ENCODE results near the gene HSD11B1L.

The HSD11B1L gene

DNA sequence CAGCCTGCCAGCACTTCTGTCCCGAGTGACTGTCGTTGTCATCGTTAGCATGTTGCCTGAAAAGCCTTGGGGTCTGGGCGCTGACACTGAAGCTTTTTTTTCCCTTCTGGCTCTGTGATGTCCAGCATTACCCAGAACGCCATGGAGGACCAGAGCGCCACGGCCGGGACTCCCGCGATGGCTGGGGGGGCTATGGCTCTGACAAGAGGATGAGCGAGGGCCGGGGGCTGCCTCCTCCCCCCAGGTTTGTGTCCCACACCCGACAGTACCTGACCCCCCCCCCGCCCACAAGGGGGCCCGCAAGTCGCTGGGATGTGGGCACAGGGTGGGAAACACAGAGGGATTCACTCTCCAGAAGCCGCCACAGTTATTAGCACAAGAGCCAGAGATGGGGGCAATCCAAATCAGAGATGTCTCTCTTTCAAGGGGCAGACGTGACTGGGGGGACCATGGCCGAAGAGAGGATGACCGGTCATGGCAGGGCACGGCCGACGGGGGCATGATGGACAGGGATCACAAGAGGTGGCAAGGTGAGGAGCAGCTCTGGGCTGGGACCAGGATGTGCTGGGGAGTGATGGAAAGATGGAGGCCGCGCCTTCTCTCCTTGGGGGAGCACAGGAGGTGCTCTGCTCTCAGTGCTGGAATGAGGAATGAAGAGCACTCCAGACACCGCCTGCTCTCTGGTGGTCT is 13.8 kb upstream of the HSD11B1L start:
- DNase-seq (ENCODE audit: insufficient read length, low spot score), result no peak
- no peak for FAIRE-seq

DNA sequence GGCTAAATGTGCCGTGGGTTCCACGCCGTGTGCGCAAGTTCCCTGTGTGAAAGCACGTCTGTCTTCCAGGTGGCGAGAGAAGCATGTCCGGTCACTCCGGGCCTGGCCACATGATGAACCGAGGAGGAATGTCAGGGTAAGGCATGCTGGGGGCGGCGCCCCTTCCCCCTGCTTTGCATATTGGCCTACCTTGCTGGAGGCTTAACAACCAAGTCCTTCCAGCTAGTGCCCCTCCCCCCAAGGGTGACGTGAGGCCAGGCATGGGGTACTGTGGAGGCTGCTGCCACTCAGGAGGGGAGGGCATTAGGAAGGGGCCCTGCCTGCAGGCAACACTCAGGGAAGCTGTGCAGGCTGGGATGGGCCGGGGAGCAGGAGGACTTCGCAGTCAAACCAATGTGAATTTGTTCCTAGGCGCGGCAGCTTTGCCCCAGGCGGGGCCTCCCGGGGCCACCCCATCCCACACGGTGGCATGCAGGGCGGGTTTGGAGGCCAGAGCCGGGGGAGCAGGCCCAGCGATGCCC is 13.0 kb upstream of the HSD11B1L start:
- FAIRE-seq (no peak), DNase-seq (ENCODE audit: insufficient read length, low spot score) (no peak)

GRCh38 chr19:5669212-5669611 is 11.6 kb upstream of the HSD11B1L start:
- FAIRE-seq (no peak), DNase-seq (ENCODE audit: insufficient read length, low spot score) (no peak)

- no peak for DNase-seq (ENCODE audit: insufficient read length, low spot score)
- no peak for FAIRE-seq
Observed at GRCh38 chr19:5671600-5671999, 9.2 kb upstream of the HSD11B1L start.

GRCh38 chr19:5672708-5673459 is 7.9 kb upstream of the HSD11B1L start:
- DNase-seq (ENCODE audit: insufficient read length, low spot score) (no peak), FAIRE-seq (no peak)

DNA sequence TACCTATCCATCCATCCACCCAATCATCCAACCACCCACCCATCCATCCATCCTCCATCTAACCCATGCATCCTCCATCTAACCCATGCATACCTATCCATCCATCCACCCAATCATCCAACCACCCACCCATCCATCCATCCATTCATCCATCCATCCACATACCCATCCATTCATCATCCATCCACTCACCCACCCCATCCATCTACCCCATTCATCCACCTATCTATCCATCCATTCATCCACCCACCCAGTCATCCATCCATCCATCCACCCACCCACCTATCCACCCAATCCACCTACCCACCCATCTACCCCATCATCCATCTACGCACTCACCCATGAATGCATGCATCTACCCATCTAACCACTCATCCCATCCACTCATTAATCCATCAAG is 7.1 kb upstream of the HSD11B1L start:
- peak; percentile 44 for FAIRE-seq
- DNase-seq (ENCODE audit: insufficient read length, low spot score), result no peak

- FAIRE-seq, result no peak
- no peak for DNase-seq (ENCODE audit: insufficient read length, low spot score)
Observed at GRCh38 chr19:5674714-5675113, 6.1 kb upstream of the HSD11B1L start.

- FAIRE-seq, result no peak
Observed at GRCh38 chr19:5676105-5676771, 4.6 kb upstream of the HSD11B1L start.

GRCh38 chr19:5676772-5677105 is 4.1 kb upstream of the HSD11B1L start:
- DNase-seq (ENCODE audit: insufficient read length, low spot score), result no peak
- FAIRE-seq, result no peak

More at GRCh38 chr19:5676105-5676771, 4.6 kb upstream of the HSD11B1L start:
- no peak for DNase-seq (ENCODE audit: insufficient read length, low spot score)

- no peak for FAIRE-seq
- DNase-seq (ENCODE audit: insufficient read length, low spot score), result no peak
Observed at GRCh38 chr19:5677136-5677535, 3.7 kb upstream of the HSD11B1L start.

GRCh38 chr19:5677580-5677979 is 3.2 kb upstream of the HSD11B1L start:
- FAIRE-seq, result no peak
- DNase-seq (ENCODE audit: insufficient read length, low spot score), result no peak

DNA sequence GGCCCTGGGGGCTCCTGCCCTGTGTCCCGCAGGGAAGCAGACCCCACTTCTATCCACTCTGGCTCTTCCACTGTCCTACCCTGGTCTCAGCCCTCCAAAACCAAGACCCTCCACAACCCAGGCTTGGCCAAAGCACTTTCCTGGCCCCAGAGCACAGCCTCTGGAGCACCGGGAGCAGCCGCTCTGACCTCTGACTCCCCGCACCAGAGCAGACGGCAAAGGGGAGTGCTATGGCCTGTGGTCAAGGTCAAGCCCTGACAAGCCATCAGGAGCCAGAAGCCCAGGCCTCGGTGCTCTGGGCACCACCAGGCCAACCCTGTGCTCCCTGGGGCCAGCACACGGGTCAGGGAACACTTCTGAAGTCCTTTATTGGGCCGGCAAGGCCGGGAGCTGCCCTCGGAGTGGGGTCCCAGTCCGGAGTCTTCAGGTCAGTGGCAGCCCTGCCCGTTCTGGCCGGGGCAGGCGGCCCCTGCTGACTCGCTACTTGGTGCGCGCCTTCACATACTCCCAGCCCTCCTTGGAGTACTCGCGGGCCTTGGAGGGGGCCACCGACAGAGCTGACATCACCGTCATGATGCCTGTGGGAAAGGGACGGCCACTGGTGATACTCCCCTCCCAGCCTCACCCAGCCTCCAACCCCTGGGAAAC is 2.6 kb upstream of the HSD11B1L start:
- DNase-seq (ENCODE audit: insufficient read length, low spot score) (no peak), FAIRE-seq (no peak)

DNA sequence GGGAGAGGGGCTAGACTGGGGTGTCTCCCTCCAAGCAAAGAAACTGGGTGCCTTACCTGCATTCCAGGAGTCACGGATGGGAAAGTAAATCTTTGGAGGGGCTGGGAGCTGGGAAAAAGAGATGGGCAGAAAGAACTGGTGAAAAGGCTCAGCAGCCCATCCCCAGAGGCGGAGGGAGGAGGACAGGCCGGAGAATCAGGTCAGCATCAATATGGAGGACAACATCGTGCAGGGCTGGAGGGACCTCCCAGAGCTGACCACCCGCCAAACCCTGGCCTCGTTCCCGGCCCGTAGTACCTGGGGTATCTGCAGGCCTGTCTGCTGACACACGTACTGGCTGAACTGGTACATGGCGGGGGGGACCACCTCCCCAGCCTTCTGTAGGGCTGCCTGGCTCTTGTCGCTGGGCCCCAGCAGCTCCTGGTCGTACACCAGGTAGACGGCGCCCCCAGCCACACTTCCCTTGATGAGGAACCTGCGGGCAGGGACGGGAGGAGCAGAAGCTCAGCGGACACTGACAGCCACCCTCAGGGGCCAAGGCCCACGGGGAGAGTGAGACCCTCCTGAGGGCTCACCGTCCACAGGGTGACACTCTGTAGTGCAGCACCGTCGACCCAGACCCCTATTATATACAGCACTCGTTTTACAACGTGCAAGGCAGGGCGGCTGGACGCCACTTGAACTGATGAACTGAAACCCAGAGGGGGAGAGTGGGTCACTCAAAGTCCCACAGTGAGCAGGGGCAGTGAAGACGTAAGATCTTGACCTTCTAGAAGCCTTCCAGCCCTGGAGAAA is 1.3 kb upstream of the HSD11B1L start:
- DNase-seq (ENCODE audit: insufficient read length, low spot score), result no peak

GRCh38 chr19:5680084-5680436 is 767 bp upstream of the HSD11B1L start:
- no peak for DNase-seq (ENCODE audit: insufficient read length, low spot score)

More for the DNA sequence above, 1.3 kb upstream of the HSD11B1L start:
- peak; percentile 35 for FAIRE-seq

GRCh38 chr19:5681391-5682106 is 722 bp downstream of the HSD11B1L start:
- no peak for FAIRE-seq
- no peak for DNase-seq (ENCODE audit: insufficient read length, low spot score)

More at GRCh38 chr19:5680084-5680436, 767 bp upstream of the HSD11B1L start:
- FAIRE-seq, result no peak

DNA sequence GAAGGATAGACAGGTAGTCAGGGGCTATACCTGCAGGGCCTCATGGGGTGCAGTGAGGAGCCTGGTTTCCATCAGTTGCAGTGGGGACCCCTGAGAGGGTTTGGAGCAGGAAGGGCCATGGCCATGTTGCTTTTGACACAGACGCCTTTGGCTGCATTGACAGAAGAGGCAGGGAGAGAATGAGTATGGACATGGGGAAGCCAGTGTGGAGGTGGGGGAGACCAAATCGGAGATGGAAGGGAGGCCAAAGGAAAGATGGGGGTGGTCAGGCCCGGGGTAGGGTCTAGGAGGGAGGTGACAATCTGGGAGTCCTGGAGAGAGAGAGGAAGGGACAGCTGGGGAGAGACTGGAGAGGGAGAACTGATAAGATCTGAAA is 1.3 kb downstream of the HSD11B1L start:
- FAIRE-seq (no peak), DNase-seq (ENCODE audit: insufficient read length, low spot score) (no peak)

DNA sequence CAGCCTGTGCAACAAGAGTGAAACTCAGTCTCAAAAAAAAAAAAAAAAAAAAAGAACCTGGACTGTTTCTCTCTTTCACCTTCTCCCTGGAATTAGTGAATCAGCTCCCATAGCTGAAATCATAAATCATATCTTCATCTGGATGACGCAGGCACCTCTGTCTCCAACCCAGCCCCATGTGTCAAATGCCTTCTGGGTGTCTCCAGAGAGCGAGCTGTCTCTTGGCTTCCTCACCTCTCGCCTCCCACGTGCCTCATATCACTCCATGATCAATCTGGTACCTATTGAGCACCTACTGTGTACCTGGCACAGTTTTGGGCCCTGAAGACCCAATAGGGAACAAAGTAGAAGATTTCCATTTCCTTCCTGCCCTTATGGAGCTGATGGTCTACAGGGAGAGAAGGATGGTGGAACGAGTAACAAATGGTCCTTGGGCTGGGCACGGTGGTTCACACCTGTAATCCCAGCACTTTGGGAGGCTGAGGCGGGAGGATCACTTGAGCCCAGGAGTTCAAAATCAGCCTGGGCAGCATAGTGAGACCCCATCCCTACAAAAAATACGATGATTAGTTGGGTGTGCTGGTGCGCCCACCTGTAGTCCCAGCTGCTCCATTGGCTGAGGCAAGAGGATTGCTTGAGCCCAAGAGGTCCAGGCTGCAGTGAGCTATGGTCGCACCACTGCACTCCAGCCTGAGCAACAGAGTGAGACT is 2.5 kb downstream of the HSD11B1L start:
- FAIRE-seq, result no peak

DNA sequence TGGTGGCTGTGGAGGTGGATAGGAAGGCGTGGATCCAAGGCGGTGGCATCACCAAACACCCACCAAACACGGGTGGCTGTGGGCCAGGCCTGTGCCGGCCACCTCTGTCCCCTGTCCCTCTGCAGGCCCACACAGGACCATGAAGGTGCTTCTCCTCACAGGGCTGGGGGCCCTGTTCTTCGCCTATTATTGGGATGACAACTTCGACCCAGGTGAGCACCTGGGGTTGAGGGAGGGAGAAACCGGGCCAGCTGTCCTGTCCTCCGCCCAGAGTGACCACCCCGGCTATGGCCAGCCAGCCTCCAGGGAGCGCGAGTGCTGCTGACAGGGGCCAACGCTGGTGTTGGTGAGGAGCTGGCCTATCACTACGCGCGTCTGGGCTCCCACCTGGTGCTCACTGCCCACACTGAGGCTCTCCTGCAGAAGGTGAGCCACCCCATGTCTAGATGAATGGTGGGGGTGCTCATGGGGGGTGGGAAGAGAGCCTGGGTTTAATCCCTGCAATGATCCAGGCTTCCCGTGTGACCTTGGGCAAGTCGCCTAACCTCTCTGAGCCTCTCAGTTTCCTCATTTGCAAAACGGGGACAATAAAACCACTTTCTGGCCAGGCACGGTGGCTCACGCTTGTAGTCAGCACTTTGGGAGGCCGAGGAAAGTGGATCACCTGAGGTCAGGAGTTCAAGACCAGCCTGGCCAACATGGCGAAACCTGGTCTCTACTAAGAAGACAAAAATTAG is 4.0 kb downstream of the HSD11B1L start:
- no peak for FAIRE-seq

More for the DNA sequence above, 2.5 kb downstream of the HSD11B1L start:
- DNase-seq (ENCODE audit: insufficient read length, low spot score), result no peak

GRCh38 chr19:5686326-5686646 is 5.5 kb downstream of the HSD11B1L start:
- DNase-seq (ENCODE audit: insufficient read length, low spot score) (no peak), FAIRE-seq (no peak)

More for the DNA sequence above, 4.0 kb downstream of the HSD11B1L start:
- no peak for DNase-seq (ENCODE audit: insufficient read length, low spot score)

Measured in GM19239 (cell line).